GM18511 (cell line): Measurements from ENCODE around the gene SPATA9.
A peak's percentile ranks its signal among the peaks of the same experiment; 100 is the strongest.

ENCODE experiments used
- ATAC-seq: cut with Tn5 transposase; IDR thresholded peaks from one replicate; pipeline ENCODE4 v1.9.1; 2021; ENCODE audit warnings: mild to moderate bottlenecking, moderate library complexity; ENCODE audit not compliant: unreplicated experiment

Gene SPATA9

DNA sequence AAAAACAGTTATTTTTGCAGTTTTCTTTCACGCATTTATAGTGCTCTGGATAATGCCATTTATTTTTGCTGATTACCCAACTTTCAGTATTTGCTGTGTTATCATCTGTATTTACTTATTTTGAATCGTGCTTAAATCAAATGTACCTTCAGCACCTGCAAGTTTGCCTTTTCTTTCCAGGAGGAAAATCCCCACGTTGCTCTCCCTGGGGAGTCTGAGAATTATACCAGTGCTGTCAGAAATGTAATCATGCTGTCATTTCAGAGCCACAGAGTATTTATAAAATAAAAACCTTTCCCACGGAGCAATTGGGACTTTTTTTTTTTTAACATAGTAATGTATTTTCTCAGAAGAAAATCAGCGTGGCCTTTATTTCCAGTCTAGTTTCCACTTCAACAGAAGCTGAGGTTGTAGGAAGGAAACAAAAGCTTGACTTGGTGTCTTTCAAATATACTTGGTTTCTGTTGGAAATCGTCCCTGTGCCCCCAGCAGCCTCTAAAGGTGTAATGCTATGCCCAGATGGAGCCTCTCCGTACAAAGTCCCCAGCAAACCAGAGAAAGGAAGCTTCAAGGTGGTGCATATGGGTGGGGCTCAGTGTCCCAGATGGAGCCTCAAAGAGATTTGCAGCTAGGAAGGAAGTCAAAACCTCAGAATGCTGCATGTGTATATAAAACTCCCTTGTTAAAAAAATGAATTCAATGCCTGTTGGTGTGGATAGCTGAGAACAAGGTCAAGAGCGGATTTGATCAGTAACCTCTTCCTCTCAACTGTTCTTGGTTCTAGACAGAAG, 60.8 kb downstream of the SPATA9 start:
- ATAC-seq = no peak

DNA sequence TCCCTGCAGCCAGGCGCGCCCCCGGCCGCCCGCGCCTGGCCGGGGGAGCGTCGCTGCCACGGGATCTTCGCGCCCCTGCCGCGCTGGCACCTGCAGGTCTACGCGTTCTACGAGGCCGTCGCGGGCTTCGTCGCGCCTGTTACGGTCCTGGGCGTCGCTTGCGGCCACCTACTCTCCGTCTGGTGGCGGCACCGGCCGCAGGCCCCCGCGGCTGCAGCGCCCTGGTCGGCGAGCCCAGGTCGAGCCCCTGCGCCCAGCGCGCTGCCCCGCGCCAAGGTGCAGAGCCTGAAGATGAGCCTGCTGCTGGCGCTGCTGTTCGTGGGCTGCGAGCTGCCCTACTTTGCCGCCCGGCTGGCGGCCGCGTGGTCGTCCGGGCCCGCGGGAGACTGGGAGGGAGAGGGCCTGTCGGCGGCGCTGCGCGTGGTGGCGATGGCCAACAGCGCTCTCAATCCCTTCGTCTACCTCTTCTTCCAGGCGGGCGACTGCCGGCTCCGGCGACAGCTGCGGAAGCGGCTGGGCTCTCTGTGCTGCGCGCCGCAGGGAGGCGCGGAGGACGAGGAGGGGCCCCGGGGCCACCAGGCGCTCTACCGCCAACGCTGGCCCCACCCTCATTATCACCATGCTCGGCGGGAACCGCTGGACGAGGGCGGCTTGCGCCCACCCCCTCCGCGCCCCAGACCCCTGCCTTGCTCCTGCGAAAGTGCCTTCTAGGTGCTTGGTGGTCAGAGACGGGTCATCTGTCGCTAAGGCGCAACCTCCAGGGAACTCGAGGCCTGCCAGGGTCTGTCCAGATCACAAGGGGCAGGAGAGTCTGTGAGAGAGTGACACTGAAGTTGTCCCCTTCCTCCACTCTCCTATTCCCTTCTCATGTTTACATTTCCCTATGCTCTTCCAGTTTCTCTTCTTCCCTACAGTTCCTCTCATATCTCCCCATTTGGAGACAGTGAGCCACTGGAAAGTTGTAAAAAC, 61.6 kb downstream of the SPATA9 start:
- peak; percentile 51 for ATAC-seq

DNA sequence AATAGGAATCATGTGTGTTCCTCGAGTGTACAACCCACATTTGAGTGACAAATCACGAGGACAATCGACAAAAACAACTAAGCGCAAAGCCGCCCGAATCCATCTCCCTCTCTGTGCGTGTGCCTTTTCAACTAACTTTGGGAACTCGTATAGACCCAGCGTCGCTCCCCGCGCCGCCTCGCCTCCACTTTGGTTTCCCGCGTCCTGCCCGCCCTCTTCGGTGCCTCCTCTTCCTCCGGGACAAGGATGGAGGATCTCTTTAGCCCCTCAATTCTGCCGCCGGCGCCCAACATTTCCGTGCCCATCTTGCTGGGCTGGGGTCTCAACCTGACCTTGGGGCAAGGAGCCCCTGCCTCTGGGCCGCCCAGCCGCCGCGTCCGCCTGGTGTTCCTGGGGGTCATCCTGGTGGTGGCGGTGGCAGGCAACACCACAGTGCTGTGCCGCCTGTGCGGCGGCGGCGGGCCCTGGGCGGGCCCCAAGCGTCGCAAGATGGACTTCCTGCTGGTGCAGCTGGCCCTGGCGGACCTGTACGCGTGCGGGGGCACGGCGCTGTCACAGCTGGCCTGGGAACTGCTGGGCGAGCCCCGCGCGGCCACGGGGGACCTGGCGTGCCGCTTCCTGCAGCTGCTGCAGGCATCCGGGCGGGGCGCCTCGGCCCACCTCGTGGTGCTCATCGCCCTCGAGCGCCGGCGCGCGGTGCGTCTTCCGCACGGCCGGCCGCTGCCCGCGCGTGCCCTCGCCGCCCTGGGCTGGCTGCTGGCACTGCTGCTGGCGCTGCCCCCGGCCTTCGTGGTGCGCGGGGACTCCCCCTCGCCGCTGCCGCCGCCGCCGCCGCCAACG, 62.5 kb downstream of the SPATA9 start, which contains the start of gene GPR150:
GPR150 (plus strand) TSS at position 58 of the 840 bp plus-strand sequence; CDS start at position 247, 189 bp downstream.
- ATAC-seq = peak; percentile 72

DNA sequence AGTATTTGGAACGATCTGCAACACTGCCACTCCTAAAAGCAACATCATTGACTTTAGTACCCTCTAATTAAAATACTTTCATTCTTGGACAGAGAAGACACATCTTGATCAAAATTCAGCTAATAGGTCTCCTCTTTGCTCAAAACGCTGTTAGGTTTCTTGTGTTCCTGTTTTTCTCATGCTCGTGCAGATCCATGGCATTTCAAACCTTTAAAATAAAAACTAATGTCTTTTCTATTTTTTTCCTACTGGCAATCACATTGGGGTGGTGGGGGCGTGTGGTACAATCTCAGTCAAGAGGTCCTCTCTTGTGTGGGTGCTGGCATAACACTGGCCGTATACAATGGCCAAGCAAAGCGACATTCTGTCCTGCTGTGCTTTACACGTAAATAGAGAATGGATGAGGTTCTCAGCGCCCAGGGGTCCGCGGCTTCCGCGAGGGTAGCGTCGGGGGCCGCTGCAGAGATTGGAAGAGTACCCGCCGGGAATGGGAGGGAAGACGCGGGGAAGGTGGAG, 63.2 kb downstream of the SPATA9 start:
- ATAC-seq = no peak

DNA sequence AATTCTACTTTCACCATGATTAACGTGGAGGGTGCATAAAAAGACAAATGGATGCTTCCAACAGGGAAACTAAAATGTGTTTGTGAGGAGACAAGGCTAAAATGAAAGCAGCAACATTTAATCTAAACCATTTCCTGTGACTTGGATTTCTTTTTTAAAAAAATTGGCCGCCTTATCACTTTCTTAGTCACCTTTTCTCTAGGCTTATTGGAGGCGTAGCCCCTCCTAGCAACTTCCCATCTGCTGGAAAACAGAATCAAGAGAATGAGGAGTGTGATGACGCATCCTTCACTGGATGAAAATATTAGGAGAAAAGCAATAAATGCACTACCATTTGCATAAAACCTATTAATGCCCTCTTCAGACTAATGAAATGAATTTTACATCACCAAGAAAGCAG, 63.7 kb downstream of the SPATA9 start:
- ATAC-seq = no peak

DNA sequence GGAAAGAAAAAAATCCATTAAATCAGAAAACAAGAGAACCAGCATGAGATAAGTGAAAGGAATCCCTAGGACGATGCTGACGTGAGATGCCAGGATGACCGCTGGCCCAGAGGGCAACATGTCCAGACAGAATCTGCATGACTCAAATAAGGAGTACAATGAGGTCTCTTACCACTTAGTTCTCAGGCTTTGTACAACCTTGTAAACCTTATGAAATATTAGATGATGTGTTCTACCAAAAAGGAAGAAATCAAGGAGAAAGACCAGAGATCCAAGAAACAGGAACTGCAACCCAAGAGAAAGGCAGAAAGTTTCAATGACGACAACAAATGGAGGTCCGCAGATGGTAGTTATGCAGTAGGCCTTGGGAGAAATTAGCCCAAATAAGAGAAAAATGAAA, 65.7 kb downstream of the SPATA9 start:
- no peak for ATAC-seq

DNA sequence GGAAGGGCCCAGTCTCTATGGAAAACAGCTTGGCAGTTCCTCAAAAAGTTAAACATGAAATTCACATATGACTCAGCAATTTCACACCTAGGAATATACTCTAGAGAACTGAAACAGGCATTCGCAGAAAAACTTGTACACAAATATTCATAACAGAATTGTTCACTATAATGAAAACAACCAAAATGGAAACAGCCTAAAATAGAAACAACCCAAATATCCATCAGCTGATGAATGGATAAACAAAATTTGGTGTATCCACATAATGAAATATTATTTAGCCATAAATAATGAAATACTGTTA, 67.7 kb downstream of the SPATA9 start:
- peak; percentile 62 for ATAC-seq

DNA sequence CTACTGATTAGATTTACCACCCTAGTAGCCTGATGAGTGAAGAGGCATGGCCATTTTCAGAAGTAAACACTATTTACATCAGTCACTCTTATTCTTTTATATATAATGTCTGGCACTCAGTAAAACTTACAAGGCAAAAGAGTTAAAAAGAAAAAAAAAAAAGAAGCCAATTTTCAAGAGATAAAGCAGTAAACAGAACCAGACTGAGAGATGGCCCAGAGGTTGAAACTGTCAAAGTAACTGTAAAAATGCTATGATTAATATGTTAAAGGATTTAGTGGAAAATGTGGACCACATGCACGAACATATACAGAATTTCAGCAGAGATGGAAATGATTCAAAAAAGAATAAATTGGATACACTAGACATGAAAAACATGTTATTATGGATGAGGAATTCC, 69.3 kb downstream of the SPATA9 start:
- ATAC-seq = no peak

DNA sequence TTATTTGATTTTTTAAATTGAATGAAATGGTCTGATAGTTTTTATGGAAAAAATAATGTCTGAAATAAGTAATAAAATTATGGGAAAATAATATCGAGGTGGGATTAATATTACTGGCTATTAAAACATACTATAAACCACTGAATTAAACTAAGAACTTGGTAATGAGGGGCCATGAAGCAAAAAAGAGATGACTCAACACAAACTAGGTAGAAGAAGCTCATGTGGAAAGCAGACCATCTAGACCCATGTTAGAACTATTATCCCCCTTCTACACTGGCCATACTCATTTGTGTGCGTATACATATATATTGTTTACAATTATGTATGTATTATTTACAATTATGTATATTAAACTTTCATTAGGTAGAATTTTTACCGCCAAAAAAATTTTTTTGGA, 71.4 kb downstream of the SPATA9 start:
- no peak for ATAC-seq

DNA sequence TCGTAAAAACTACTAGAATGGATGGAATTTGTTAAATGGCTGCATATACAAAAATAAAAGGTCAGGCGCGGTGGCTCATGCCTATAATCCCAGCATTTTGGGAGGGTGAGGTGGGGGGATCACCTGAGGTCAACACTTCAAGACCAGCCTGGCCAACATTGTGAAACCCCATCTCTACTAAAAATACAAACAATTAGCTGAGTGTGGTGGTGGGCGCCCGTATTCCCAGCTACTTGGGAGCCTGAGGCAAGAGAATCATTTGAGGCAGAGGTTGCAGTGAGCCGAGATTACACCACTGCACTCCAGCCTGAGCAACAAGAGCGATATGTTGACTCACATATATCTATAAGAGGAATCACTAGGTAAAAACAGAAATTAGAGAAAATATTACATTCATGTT, 72.2 kb downstream of the SPATA9 start:
- ATAC-seq = no peak

DNA sequence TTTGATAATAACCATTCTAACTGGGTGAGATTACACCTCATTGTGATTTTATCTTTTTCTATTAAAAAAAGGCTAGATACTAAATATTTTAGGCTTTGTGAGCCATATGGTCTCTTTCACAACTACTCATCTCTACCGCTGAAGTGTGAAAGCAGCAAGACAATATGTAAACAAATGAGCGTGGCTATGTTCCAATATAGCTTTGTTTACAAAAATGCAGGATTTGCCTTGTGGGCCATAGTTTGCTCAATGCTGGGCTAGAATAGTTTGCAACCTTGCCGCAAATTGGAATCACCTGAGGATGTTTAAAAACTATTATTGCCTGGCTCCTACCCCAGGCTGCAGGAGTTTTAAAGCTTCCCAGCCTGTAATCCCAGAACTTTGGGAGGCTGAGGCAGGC, 73.1 kb downstream of the SPATA9 start:
- ATAC-seq = no peak
